ENCODE measurements around the gene ST6GALNAC3.

DNA sequence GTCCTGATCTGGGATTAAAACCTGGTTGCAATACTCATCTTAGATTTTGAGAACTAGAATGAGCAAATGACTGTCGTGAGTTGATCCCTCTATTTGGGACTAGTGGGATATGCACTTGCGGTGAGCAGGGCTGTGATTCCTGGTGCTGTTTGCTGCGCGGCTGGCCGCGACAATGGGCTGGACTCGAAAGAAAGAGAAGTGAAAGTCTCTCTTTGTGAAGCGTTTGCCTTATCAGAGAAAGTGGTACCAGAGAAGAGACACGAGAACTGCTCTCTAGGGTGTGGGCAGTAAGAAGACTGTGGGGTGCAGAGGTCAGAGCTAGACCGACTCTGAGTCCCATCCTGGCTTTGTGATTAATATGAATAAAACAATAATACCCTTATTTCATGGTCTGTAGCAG, 8.6 kb downstream of the ST6GALNAC3 start:
- TF ChIP-seq EZH2 (IDR thresholded peaks at IDR 0.05; ENCODE audit: borderline replicate concordance) = no peak
- TF ChIP-seq, protein P1, sequence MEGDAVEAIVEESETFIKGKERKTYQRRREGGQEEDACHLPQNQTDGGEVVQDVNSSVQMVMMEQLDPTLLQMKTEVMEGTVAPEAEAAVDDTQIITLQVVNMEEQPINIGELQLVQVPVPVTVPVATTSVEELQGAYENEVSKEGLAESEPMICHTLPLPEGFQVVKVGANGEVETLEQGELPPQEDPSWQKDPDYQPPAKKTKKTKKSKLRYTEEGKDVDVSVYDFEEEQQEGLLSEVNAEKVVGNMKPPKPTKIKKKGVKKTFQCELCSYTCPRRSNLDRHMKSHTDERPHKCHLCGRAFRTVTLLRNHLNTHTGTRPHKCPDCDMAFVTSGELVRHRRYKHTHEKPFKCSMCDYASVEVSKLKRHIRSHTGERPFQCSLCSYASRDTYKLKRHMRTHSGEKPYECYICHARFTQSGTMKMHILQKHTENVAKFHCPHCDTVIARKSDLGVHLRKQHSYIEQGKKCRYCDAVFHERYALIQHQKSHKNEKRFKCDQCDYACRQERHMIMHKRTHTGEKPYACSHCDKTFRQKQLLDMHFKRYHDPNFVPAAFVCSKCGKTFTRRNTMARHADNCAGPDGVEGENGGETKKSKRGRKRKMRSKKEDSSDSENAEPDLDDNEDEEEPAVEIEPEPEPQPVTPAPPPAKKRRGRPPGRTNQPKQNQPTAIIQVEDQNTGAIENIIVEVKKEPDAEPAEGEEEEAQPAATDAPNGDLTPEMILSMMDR (IDR thresholded peaks at IDR 0.05; ENCODE audit: poor library complexity) = no peak

All from hepatocyte (in vitro differentiated cells).